ENCODE results near the gene WFDC1.

- TF ChIP-seq CTCF (IDR thresholded peaks at IDR 0.05; ENCODE audit: low read depth, low read length) (no peak), EZH2phosphoT487 (IDR thresholded peaks at IDR 0.05; ENCODE audit: low read depth) (no peak)
These were observed 18.2 kb downstream of the WFDC1 start for GRCh38 chr16:84312783-84313382.

Data from OCI-LY3 (cell line).